Measurements from ENCODE around the gene CP.

DNA sequence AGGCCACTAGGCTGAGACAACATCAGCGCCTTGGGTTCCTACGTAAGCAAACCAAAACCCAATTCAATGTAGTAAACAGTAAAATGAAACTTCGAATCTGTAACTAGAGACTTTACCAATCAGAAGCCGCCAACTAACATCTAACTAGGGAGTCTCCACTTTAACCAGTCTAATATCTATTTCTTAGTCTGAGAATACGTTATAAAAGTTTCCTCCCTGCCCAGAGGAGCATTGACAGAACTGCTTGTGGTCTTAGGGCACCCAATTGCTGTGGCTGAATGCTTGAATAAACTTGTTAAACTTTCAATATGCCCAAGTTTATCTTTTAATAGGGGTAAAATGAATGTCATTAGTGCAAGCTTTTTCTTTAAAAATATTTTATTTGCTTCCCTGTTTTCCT, 4.3 kb downstream of the CP start:
- TF ChIP-seq POLR2A (IDR thresholded peaks at IDR 0.05), result no peak
- TF ChIP-seq CTCF (IDR thresholded peaks at IDR 0.05), result no peak
